ENCODE results near the gene SUPT5H. TPM values are rescaled to one million over a fixed set of nuclear protein-coding genes. Genes with fewer than 3 reads are reported as not detected.

SUPT5H gene
- total and polyA plus RNA-seq, 10 of the 15 experiments (the other 5 are each of a cell fraction or from before 2014, with no cell fraction given) = 27.2 to 194 (median 83.6) TPM

DNA sequence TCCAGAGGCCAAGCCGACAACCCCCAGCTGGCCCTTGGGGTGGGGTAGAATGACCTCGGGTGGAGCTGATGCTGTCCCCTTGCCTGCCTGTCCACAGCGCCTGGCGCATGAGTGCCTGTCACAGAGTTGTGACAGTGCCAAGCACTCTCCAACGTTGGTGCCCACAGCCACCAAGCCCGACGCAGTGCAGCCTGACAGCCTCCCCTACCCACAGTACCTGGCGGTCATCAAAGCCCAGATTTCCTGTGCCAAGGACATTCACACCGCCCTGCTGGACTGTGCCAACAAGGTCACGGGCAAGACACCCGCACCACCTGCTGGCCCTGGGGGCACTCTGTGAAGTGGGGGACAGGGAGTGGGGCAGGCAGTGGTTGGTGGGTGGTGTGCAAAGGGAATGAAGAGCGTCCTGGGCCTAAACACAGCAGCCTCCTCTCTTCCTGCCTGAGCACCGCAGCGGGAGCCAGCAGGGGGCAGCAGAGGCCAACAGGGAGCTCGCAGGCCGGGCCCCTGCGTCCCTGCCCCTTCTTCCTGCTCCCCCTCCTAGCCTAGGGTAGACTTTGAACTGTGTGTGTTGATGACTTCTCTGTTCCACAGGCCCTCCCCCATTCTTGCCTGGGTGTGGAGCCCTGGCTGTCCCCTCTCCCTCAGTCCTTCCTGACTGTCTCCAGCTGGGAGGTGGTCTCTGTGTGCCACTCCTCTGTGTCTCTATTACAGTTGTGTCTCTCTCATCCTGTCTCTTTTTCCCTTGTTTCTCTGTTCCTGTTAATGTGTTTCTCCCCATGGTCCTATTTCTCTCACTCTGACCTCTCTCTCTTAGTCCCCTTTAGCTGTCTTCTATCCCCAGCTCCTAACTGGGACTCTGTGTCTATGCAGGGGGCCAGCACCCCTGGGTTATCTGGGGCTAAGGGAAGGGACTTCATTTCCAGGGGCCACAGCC, 47.8 kb upstream of the SUPT5H start (continued):
- no peak for TF ChIP-seq NFYB (IDR thresholded peaks at IDR 0.05; ENCODE audit: insufficient read depth, low read depth, low read length)
- TF ChIP-seq CHD2 (IDR thresholded peaks at IDR 0.05; ENCODE audit: borderline replicate concordance, low read depth, low read length) = peak; percentile 73
- TF ChIP-seq, protein P1, sequence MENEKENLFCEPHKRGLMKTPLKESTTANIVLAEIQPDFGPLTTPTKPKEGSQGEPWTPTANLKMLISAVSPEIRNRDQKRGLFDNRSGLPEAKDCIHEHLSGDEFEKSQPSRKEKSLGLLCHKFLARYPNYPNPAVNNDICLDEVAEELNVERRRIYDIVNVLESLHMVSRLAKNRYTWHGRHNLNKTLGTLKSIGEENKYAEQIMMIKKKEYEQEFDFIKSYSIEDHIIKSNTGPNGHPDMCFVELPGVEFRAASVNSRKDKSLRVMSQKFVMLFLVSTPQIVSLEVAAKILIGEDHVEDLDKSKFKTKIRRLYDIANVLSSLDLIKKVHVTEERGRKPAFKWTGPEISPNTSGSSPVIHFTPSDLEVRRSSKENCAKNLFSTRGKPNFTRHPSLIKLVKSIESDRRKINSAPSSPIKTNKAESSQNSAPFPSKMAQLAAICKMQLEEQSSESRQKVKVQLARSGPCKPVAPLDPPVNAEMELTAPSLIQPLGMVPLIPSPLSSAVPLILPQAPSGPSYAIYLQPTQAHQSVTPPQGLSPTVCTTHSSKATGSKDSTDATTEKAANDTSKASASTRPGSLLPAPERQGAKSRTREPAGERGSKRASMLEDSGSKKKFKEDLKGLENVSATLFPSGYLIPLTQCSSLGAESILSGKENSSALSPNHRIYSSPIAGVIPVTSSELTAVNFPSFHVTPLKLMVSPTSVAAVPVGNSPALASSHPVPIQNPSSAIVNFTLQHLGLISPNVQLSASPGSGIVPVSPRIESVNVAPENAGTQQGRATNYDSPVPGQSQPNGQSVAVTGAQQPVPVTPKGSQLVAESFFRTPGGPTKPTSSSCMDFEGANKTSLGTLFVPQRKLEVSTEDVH (IDR thresholded peaks at IDR 0.05; ENCODE audit: low read depth, partially characterized antibody) = no peak
- TF ChIP-seq ZBED1 (IDR thresholded peaks at IDR 0.05; ENCODE audit: borderline replicate concordance) = no peak
- no peak for TF ChIP-seq STAT3 (IDR thresholded peaks at IDR 0.05; ENCODE audit: low read depth, low read length)
- no peak for TF ChIP-seq EGR1 (IDR thresholded peaks at IDR 0.05; ENCODE audit: borderline replicate concordance in 1 of 2, low read depth in 2 of 2, low read length in 2 of 2)
- peak; percentile 44; the same call in 1 of the 2 replicates for TF ChIP-seq MEF2A (IDR thresholded peaks at IDR 0.05; ENCODE audit: insufficient read depth, low read depth, low read length)
- TF ChIP-seq EP300 (IDR thresholded peaks at IDR 0.05; ENCODE audit: borderline replicate concordance in 1 of 2, control insufficient read depth in 1 of 2, low read depth in 2 of 2, low read length in 2 of 2) = peak in 1 of 2 experiments; percentile 4; a peak in 1 of 4 replicates
- TF ChIP-seq MYC (IDR thresholded peaks at IDR 0.05; ENCODE audit: insufficient read depth, insufficient read length, insufficient replicate concordance, low read length, severe bottlenecking) = no peak
- no peak for TF ChIP-seq SIX5 (IDR thresholded peaks at IDR 0.05; ENCODE audit: low read depth, low read length, severe bottlenecking)
- no peak for TF ChIP-seq NFYA (IDR thresholded peaks at IDR 0.05; ENCODE audit: borderline replicate concordance, low read depth, low read length)
- TF ChIP-seq STAT1 (conservative IDR thresholded peaks at IDR 0.05) = no peak
- peak; percentile 65; the same call in 1 of the 2 replicates for TF ChIP-seq NFXL1 (IDR thresholded peaks at IDR 0.05; ENCODE audit: borderline replicate concordance)
- TF ChIP-seq, protein P2, sequence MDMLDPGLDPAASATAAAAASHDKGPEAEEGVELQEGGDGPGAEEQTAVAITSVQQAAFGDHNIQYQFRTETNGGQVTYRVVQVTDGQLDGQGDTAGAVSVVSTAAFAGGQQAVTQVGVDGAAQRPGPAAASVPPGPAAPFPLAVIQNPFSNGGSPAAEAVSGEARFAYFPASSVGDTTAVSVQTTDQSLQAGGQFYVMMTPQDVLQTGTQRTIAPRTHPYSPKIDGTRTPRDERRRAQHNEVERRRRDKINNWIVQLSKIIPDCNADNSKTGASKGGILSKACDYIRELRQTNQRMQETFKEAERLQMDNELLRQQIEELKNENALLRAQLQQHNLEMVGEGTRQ (IDR thresholded peaks at IDR 0.05; ENCODE audit: borderline replicate concordance, low read depth, low read length) = no peak
- TF ChIP-seq PAX8 (IDR thresholded peaks at IDR 0.05) = no peak
- no peak for TF ChIP-seq BRCA1 (IDR thresholded peaks at IDR 0.05; ENCODE audit: low read depth, low read length)
- no peak for TF ChIP-seq FOXM1 (IDR thresholded peaks at IDR 0.05; ENCODE audit: low read depth, low read length)
- 0 out of 2 replicates have a peak, but pooled peaks have one; percentile 9 for TF ChIP-seq TCF12 (IDR thresholded peaks at IDR 0.05; ENCODE audit: low read depth, low read length)
- TF ChIP-seq PML (IDR thresholded peaks at IDR 0.05; ENCODE audit: low read length) = no peak
- no peak for TF ChIP-seq ZZZ3 (IDR thresholded peaks at IDR 0.05; ENCODE audit: control insufficient read depth, insufficient read length, low read depth)
- TF ChIP-seq JUNB (IDR thresholded peaks at IDR 0.05) = no peak
- no peak for TF ChIP-seq TAF1 (IDR thresholded peaks at IDR 0.05; ENCODE audit: borderline replicate concordance, low read depth, low read length)
- no peak for TF ChIP-seq JUND (IDR thresholded peaks at IDR 0.05; ENCODE audit: low read depth, low read length)
- TF ChIP-seq SMAD5 (IDR thresholded peaks at IDR 0.05; ENCODE audit: low read depth) = peak; percentile 44; the same call in 1 of the 2 replicates
- TF ChIP-seq CHD4 (IDR thresholded peaks at IDR 0.05) = no peak
- peak; percentile 74 for TF ChIP-seq RELA (IDR thresholded peaks at IDR 0.05; ENCODE audit: borderline replicate concordance, partially characterized antibody)
- peak; percentile 41; the same call in 1 of the 2 replicates for TF ChIP-seq PAX5 (IDR thresholded peaks at IDR 0.05; ENCODE audit: borderline replicate concordance, low read depth, low read length)

All from GM12878 (cell line).